ENCODE measurements around the gene RAB11A.

RAB11A gene

GRCh38 chr15:65925338-65925737 lies 56.0 kb downstream of the RAB11A start:
- TF ChIP-seq GATA3 (IDR thresholded peaks at IDR 0.05; ENCODE audit: low read depth, low read length) (no peak), GATA2 (IDR thresholded peaks at IDR 0.05; ENCODE audit: low read depth, low read length) (no peak)

DNA sequence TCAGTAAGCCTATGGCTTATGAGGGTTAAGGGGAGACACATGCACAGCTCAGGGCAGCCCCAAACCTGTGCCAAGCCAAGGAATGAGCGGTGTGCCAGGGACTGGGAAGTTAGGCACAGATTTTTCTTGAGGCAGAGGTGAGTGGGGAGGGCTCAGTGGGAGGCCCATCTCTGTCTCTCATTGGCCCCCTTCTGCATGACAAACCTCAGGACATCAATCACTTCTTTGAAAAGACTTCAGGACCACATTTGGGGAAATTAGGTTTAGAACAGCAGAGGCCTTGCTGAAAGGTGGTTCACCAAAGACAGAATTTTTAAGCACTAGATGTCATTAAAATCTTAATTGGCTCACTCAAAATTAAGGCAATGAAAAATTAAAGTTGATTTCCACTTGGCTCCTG lies 57.2 kb downstream of the RAB11A start:
- no peak for TF ChIP-seq GATA3 (IDR thresholded peaks at IDR 0.05; ENCODE audit: low read depth, low read length)
- TF ChIP-seq GATA2 (IDR thresholded peaks at IDR 0.05; ENCODE audit: low read depth, low read length): no peak

- TF ChIP-seq GATA2 (IDR thresholded peaks at IDR 0.05; ENCODE audit: low read depth, low read length) (no peak), GATA3 (IDR thresholded peaks at IDR 0.05; ENCODE audit: low read depth, low read length) (no peak)
Measured at GRCh38 chr15:65926899-65927298, 57.6 kb downstream of the RAB11A start.

- TF ChIP-seq GATA2 (IDR thresholded peaks at IDR 0.05; ENCODE audit: low read depth, low read length) (no peak), GATA3 (IDR thresholded peaks at IDR 0.05; ENCODE audit: low read depth, low read length) (no peak)
Measured at GRCh38 chr15:65927545-65927944, 58.3 kb downstream of the RAB11A start.

GRCh38 chr15:65929573-65929972 lies 60.3 kb downstream of the RAB11A start:
- TF ChIP-seq GATA2 (IDR thresholded peaks at IDR 0.05; ENCODE audit: low read depth, low read length) (no peak), GATA3 (IDR thresholded peaks at IDR 0.05; ENCODE audit: low read depth, low read length) (no peak)

- no peak for TF ChIP-seq GATA3 (IDR thresholded peaks at IDR 0.05; ENCODE audit: low read depth, low read length)
- TF ChIP-seq GATA2 (IDR thresholded peaks at IDR 0.05; ENCODE audit: low read depth, low read length): no peak
Measured at GRCh38 chr15:65930134-65930533, 60.8 kb downstream of the RAB11A start.

DNA sequence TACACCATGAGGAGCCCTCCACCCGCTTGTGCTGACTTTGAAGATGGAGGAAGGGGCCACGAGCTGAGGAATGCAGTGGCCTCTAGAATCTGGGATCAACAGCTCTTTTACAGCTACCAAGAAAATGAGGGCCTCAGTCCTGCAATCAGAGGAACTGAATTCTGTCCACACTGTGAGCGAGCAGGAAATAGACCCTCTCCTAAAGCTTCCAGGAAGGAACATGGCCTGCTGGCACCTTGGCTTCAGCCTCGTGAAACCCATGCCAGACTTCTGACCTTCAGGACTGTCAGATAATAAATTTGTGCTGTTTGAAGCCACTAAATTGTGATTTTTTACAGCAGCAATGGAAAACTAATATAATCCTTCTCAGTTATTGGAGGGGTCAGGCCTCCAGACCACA lies 61.9 kb downstream of the RAB11A start:
- no peak for TF ChIP-seq GATA3 (IDR thresholded peaks at IDR 0.05; ENCODE audit: low read depth, low read length)
- TF ChIP-seq GATA2 (IDR thresholded peaks at IDR 0.05; ENCODE audit: low read depth, low read length): no peak

DNA sequence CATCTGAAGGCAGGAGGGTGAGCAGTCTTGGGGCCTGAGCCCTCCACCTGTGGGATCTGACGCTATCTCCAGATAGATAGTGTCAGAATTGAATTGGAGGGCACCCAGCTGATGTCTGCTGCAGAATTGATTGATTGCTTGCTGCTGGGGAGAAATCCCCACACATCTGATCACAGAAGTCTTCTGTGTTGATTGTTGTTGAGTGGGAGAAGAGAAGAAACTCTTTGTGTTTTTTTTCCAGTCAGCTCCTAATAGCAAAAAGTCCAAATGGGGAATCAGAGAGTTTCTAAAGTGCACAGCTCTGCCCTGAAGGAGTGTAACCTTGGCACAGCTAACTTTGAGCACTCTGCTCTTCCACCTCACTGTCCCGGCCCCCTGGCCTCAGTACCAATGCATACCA lies 66.1 kb downstream of the RAB11A start:
- TF ChIP-seq GATA3 (IDR thresholded peaks at IDR 0.05; ENCODE audit: low read depth, low read length): no peak
- TF ChIP-seq GATA2 (IDR thresholded peaks at IDR 0.05; ENCODE audit: low read depth, low read length): no peak

GRCh38 chr15:65936282-65936681 lies 67.0 kb downstream of the RAB11A start:
- no peak for TF ChIP-seq GATA2 (IDR thresholded peaks at IDR 0.05; ENCODE audit: low read depth, low read length)
- no peak for TF ChIP-seq GATA3 (IDR thresholded peaks at IDR 0.05; ENCODE audit: low read depth, low read length)

GRCh38 chr15:65937054-65937453 lies 67.8 kb downstream of the RAB11A start:
- no peak for TF ChIP-seq GATA3 (IDR thresholded peaks at IDR 0.05; ENCODE audit: low read depth, low read length)

DNA sequence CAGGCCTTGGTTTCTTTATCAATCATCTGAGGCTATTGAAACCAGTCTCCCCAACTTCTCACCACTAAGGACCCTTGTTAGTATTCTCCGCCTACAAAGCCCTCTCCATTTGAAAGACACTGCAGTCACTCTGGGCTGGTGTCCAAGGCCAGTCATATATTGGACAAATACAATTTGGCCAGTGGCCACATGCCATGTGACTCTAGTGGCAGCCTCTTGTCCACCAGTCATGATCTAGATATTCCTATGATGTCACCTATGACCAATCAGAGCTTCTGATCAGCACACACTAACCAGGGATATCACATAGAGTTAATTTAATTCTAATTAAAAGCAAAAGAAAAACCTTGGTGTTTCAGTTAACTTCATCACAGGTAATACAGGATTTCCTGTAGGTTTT lies 68.2 kb downstream of the RAB11A start:
- TF ChIP-seq GATA2 (IDR thresholded peaks at IDR 0.05; ENCODE audit: low read depth, low read length): no peak
- TF ChIP-seq GATA3 (IDR thresholded peaks at IDR 0.05; ENCODE audit: low read depth, low read length): no peak

- no peak for TF ChIP-seq GATA3 (IDR thresholded peaks at IDR 0.05; ENCODE audit: low read depth, low read length)
- no peak for TF ChIP-seq GATA2 (IDR thresholded peaks at IDR 0.05; ENCODE audit: low read depth, low read length)
Measured at GRCh38 chr15:65938604-65939003, 69.3 kb downstream of the RAB11A start.

DNA sequence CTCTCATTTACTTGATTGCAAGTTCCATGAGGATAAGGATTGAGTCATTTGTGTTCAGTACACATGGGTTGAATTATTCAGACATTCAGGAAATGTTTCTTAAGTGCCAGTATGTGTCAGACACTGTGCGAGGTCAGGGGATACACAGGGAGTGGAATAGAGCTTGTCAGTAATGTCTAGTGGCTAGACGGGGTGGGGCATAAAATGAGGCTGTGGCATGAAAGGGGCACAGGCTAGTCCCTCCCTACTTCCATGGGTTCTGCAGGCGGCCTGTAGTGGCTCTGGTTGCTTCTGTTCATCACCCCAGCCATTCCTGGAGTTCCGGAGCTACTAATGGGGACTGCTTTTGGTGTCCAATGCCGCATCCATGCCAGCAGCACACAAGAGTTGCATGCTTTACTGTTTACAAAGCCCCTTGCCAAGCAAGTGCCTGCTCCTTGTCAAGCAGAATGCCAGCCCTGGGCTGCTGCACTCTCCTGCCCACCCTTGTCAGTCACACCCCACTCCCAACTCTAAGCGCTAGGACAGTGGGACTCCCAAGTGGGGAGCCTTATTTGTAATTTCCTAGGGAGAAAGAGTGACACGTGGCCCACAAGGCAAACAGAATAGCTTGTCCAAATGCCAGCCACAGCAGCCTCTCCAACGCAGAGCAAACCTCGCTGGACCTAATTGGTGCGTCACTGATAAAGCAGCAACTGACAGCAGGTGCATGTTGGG lies 70.8 kb downstream of the RAB11A start:
- TF ChIP-seq GATA3 (IDR thresholded peaks at IDR 0.05; ENCODE audit: low read depth, low read length) (no peak), GATA2 (IDR thresholded peaks at IDR 0.05; ENCODE audit: low read depth, low read length) (no peak)

DNA sequence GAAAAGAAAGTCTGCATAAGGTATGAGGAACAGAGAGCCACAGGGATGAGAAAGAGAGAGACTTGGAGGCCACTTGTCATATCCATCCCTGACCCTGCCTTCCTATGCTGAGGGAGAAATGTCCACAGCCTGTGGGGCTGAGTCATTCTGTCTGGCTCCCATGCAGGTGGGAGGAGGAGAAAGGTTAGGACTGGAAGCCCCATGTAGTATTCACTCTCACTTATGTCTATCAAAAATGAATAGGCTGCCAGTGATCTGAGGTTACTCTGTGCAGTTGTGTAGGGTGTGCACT lies 71.3 kb downstream of the RAB11A start:
- no peak for TF ChIP-seq GATA2 (IDR thresholded peaks at IDR 0.05; ENCODE audit: low read depth, low read length)
- TF ChIP-seq GATA3 (IDR thresholded peaks at IDR 0.05; ENCODE audit: low read depth, low read length): no peak

Measured in SH-SY5Y (cell line).